CD1c-positive myeloid dendritic cell (primary cell): Measurements from ENCODE around the gene GPD1L.
"Not testable (repeated sequence)": the region's sequence is repeated elsewhere in the genome, so short reads cannot be mapped to it uniquely, and the experiment has no call there.

Experiments
- DNase-seq: peaks from one replicate; pipeline ENCODE4 v3.0.0-alpha.2; 2016; ENCODE audit errors: extremely low spot score

The GPD1L gene

DNA sequence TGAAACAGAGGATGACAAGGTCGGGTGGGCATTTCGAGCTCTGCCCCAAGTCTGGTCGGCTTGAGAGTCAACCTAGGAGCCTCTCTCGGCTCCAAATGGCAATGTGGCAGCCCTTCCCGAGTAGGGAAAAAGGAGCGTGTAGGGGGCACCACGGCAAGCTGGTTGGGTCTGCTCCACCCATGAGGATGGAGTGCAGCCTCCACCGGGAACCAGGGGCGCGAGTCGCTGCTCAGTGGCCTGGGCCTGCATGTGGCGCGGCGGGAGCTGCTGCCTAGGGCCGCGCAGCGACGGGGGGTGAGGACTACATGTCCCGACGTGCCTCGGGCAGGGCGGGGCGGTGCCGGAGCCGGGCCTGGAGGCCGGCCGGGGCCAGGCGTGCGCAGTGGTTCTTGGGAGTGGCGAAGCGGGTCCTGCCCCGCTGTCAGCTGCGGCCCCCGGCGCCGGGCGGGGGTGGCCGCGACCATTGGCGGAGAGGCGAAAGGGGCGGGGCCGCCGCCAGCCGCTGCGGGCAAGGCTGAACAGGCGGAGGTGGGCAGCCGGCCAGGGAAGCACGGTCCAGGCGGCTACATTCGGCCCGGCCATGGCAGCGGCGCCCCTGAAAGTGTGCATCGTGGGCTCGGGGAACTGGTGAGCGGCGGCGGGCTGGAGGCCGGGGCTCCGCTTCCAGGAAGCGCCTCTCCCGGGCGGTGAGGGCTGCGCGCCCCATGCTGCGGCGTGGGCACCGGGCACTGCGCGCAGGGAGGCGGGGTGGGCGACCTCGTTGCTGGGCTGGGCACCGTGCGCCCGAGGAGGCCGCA lies at the start of gene GPD1L:
GPD1L (plus strand) TSS at position 489 of the 797 bp plus-strand sequence; CDS start at position 581, 92 bp downstream.
- DNase-seq: peak; percentile 97

DNA sequence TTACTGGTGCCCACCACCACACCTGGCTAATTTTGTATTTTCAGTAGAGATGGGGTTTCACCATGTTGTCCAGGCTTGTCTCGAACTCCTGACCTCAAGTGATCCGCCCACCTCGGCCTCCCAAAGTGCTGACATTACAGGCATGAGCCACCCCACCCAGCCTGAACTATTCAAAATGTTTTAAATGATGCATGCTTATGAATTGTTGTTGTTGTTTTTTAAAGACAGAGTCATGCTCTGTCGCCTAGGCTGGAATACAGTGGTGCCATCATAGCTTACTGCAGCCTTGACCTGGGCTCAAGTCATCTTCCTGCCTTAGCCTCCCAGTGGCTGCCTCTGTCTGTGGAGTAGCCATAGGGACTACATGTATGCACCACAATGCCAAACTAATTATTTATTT lies 48.0 kb upstream of the GPD1L start:
- DNase-seq: not testable (repeated sequence)

- DNase-seq: no peak
Measured at GRCh38 chr3:32062950-32063582, 43.4 kb upstream of the GPD1L start.

DNA sequence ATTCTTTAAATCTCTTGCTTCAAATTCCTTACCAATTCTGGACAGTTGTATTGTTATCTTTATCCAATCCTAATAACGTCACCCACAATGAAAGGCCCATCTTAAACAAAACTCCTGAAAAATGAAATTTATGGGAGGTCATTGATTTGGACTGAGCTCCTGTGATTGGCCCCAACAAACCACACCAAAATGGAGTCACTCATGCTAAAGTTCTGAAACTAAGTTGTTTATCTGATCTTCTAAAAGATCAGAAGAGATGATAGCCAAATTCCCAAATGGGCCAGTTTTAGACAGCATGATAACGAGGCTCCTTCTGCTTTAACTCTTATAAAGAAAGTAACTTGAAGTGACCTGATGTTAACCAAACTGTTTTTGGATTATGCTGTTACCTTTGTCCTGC lies 39.7 kb upstream of the GPD1L start:
- no peak for DNase-seq

DNA sequence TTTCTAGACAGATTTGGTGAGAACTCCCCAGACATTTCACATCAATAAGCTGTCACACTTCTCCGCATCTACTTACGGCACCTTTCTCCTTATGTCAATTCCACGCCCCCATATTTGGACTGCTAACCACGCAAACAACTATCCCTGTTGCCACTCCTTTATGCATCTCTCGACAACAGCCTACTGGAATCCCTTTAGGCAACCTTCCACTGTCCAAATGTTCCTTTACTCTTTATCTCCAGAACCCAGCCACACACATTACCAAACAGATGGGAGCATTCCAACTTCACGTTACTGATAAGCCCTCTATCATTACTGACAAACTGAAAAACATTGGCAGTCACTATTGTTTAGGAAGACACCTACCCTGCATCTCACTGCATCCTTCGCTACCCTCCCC lies 32.2 kb upstream of the GPD1L start:
- not testable (repeated sequence) for DNase-seq

DNA sequence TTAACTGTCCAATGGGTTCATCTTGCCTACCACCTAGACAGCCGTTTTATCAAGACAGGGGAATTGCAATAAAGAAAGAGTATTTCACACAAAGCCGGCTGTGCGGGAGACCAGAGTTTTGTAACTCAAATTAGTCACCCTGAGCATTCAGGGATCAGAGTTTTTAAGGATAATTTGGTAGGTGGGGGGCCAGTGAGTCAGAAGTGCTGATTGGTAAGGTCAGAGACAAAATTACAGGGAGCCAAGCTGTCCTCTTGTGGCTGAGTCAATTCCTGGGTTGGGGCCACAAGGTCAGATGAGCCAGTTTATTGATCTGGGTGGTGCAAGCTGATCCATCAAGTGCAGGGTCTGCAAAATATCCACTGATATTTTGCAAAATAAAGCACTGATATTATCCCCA lies 29.9 kb upstream of the GPD1L start:
- no peak for DNase-seq

DNA sequence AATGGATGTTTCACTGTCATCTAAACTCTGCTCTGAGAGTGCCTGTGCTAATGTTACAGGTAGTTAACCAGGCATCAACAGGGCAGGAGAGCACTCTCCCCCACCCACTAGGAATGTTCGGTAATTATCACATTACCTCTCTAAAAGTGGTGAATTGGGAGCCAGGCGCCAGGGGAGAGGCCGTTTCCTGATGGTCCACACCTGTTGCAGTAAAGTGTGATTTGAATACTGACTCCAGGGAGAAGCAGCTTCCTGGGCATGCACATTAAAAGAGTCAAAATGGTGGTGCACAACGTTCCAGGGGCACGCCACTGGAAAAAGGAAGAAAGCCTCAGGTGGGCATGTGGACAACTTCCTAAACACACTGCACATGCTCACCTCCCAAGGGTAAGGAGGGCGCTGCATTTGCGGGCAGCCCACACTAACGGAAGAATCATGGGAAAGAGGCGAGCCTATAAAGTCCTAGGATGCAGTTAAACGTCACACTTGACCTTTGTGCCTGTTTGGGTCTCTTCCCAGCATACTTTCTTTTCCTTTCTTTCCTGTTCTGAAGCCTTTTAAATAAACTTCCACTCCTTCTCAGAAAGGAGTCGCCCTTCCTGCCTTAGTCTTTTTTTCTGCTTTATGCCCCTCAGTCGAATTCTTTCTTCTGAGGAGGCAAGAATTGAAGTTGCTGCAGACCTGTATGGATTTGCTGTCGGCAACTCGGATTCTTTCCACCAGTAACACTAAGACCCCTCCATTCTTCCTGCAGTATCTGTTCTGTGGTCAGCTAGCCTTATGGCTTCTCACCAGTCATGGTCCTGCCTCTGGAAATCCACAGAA lies 28.9 kb upstream of the GPD1L start:
- no peak for DNase-seq

- no peak for DNase-seq
Measured at GRCh38 chr3:32078085-32078634, 28.3 kb upstream of the GPD1L start.

DNA sequence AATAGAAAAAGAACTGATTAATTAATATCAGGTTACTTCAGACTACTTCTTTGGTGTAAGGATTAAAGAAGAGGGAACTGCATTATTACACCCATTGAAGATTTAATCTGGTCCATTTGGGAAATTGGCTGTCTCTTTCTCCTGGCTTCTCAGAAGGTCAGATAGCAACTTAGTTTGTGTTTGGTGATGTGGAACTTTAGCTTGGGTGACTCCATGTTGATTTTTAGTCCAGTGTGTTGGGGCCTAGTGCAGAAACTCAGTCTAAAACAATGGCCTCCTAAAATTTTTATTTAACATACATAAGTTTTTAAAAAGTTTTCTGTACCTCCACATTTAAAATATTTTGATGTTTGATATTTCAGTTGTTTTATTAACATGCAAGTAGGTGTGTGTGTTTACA lies 27.6 kb upstream of the GPD1L start:
- DNase-seq: no peak

DNA sequence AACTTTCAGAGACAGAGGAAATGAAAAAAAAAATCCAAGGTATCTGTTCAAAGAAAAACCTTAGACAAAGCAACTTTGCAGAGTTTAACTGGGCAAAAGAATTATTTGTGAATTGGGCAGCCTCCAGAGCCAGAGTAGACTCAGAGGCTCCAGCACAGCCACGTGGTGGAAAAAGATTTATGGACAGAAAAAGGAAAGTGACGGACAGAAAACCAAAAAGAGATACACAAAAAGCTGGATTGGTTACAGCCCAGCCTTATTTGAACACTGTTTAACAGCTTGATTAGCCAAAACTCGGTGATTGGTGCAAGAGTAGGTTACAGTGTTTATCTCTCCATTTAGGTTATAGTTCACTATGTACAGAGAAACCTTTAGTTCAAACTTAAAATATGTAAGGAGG lies 23.7 kb upstream of the GPD1L start:
- no peak for DNase-seq

- no peak for DNase-seq
Measured at GRCh38 chr3:32083702-32084270, 22.6 kb upstream of the GPD1L start.

DNA sequence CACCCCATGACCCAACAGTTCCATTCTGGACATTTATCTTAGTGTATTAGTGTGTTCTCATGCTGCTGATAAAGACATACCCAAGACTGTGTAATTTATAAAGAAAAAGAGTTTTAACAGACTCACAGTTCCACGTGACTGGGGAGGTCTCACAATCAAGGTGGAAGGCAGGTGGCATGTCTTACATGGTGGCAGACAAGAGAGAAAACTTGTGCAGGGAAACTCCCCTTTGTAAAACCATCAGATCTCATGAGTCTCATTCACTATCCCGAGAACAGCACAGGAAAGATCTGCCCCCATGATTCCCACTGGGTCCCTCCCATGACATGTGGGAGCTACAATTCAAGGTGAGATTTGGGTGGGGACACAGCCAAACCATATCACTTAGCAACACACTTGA lies 21.6 kb upstream of the GPD1L start:
- DNase-seq: no peak

GRCh38 chr3:32086464-32086863 lies 20.0 kb upstream of the GPD1L start:
- DNase-seq: no peak

- no peak for DNase-seq
Measured at GRCh38 chr3:32089476-32089875, 16.9 kb upstream of the GPD1L start.

DNA sequence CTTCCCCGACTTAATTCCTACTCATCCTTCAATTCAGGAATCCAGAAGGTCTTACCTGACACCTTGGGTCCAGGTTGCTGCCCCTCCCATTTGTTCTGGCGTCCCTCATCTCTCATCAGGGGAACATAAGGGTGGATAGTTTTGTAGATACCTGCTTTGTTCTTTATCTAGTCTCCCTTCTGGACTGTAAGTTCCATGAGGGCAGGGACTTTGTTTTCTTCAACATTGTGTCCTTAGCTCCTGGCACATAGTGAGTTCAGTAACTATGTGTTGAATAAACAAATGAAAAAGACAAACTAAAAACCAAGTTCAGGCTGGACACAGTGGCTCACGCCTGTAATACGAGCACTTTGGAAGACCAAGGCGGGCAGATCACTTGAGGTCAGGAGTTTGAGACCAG lies 13.2 kb upstream of the GPD1L start:
- DNase-seq: no peak

DNA sequence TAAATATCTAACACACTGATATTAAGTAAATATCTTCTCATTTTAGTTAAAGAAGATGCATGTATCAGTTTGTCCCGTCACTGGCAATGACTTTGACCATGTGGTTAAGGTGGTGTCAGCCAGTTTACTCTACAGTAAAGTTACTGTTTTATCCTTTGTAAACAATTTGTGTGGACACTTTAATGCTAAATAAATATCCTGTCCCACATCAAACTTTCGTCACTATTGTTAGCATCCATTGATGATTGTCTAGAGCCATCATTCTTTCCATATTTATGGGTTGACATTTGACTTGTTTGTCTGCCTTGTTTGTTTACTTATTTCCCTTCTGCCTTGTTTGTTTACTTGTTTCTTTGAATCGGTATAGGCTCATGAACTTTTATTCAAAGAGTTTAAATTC lies 11.0 kb upstream of the GPD1L start:
- no peak for DNase-seq

DNA sequence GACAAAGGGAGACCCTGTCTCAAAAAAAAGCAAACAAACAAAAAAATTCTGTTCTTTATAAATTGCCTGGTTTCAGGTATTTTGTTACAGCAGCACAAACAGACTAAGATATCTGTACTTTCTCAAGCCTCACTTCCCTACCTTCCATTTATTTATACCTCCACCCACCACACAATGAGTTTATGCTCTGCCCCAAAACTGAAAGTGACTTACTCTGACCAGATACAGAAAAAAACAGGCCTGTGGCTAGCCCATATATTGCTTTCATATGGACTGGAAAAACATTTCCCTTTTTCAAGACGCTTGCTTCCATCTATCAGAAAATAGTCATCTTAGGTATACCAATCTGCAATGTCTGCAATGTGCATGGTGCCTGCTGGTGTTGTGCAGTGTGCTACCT lies 8.7 kb upstream of the GPD1L start:
- DNase-seq: no peak

- DNase-seq: no peak
Measured at GRCh38 chr3:32098528-32098927, 7.9 kb upstream of the GPD1L start.

GRCh38 chr3:32100465-32100864 lies 6.0 kb upstream of the GPD1L start:
- DNase-seq: no peak

GRCh38 chr3:32102289-32102688 lies 4.1 kb upstream of the GPD1L start:
- no peak for DNase-seq

DNA sequence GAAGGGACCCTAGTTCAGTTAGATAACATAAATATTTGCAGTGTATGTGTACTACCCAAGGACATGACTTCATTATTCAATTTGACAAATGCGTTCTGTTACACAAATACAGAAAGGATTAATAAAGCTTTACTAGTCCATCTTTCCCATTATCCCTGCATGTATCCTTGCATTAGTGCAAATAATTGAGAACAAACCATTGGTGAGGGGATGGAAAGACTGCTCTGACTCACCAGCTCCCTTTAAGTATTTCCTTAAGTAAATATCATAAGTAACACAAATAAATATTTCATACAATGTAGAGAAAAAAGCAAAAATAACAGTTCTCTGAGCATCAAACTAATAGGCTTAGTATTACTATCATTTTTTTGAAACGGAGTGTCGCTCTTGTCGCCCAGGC lies 1.9 kb upstream of the GPD1L start:
- no peak for DNase-seq
